Measurements from ENCODE around the gene PFKL.
A peak's percentile ranks its signal among the peaks of the same experiment; 100 is the strongest.
"Not testable (repeated sequence)": the region's sequence is repeated elsewhere in the genome, so short reads cannot be mapped to it uniquely, and the experiment has no call there.

The PFKL gene

GRCh38 chr21:44279354-44280260 lies 20.2 kb upstream of the PFKL start:
- peak; percentile 87 for DNase-seq

GRCh38 chr21:44281801-44282200 lies 18.1 kb upstream of the PFKL start:
- no peak for DNase-seq

DNA sequence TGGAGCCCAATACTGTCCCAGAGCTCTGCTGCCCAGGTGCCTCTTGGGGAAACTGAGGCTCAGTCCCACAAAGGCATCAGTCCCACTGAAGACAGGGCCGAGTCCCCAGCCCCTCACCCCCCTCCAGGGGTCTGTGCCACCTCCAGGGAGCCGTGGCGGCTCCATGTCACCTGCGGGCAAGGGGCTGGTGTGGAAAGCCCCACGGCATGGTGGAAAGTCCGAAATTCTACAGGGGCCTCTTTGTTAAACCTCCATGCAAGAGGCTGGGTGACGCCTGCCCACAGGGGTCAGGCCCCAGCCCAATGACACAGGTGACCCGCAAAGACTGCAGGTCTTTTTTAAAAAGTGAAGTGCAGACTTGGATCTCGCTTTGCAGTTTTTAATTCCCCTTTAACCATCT lies 17.5 kb upstream of the PFKL start:
- no peak for DNase-seq

DNA sequence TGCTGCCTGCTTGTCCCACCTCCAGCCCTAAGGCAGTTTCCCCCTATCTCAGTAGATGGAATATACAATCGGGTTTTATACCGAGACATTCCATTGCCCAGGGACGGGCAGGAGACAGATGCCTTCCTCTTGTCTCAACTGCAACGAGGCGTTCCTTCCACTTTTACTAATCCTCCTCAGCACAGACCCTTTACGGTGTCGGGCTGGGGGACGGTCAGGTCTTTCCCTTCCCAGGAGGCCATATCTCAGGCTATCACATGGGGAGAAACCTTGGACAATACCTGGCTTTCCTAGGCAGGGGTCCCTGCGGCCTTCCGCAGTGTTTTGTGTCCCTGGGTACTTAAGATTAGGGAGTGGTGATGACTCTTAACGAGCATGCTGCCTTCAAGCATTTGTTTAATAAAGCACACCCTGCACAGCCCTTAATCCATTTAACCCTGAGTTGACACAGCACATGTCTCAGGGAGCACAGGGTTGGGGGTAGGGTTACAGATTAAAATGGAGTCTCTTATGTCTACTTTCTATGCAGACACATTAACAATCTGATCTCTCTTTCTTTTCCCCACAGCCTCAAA lies 16.6 kb upstream of the PFKL start:
- DNase-seq, result not testable (repeated sequence)

DNA sequence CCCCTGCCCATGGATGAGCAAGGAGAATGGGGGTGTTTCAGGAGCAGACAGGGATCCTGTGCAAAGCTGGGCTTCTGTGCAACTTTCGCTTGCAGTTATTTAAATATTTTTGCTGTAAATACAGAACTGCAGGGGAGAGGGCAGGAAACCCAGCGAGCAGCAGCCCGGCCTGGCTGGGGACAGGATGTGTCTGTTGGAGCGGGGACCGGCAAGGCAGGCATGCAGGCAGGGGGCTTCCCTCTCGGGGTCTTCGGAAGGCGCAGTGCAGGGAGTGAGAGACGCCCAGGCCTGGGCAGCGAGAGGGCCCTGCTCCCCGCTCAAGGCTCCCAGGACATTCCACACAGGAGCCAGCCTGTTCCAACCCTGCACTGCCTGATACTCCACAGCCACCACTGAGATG lies 15.9 kb upstream of the PFKL start:
- no peak for DNase-seq

DNA sequence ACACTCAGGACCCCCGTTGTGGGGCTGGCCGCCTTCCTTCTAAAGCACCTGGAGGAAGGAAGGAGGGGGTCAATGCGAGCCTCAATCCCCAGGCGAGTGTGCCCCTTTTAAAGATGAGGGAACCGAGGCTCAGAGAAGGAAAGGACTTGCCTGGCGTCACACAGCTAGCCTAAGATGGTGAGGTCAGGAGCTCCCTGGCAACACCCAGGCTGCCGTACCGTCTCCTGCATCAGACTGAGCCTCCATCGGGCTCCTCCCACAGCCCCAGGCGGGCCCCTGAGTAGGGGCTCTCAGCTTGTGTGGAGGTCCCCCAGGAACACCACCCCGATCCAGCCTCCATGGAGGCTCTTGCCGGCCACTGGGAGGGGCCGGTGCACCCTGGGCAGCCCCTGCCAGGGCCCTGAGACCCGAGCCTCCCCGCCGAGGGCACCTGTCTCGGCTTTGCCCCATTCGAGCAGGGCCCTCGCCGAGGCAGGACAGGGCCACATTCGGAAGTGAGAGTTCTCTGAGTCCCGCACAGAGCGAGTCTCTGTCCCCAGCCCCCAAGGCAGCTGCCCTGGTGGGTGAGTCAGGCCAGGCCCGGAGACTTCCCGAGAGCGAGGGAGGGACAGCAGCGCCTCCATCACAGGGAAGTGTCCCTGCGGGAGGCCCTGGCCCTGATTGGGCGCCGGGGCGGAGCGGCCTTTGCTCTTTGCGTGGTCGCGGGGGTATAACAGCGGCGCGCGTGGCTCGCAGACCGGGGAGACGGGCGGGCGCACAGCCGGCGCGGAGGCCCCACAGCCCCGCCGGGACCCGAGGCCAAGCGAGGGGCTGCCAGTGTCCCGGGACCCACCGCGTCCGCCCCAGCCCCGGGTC lies 14.5 kb upstream of the PFKL start, which contains the start of gene AIRE:
Gene AIRE, plus strand, starts transcription at position 739 of the 855 bp plus-strand sequence. CDS start 131 bp downstream, outside the sequence.
- no peak for DNase-seq

GRCh38 chr21:44286086-44286715 lies 13.7 kb upstream of the PFKL start:
- DNase-seq, result no peak

GRCh38 chr21:44286716-44287632 lies 12.9 kb upstream of the PFKL start:
- DNase-seq, result no peak

DNA sequence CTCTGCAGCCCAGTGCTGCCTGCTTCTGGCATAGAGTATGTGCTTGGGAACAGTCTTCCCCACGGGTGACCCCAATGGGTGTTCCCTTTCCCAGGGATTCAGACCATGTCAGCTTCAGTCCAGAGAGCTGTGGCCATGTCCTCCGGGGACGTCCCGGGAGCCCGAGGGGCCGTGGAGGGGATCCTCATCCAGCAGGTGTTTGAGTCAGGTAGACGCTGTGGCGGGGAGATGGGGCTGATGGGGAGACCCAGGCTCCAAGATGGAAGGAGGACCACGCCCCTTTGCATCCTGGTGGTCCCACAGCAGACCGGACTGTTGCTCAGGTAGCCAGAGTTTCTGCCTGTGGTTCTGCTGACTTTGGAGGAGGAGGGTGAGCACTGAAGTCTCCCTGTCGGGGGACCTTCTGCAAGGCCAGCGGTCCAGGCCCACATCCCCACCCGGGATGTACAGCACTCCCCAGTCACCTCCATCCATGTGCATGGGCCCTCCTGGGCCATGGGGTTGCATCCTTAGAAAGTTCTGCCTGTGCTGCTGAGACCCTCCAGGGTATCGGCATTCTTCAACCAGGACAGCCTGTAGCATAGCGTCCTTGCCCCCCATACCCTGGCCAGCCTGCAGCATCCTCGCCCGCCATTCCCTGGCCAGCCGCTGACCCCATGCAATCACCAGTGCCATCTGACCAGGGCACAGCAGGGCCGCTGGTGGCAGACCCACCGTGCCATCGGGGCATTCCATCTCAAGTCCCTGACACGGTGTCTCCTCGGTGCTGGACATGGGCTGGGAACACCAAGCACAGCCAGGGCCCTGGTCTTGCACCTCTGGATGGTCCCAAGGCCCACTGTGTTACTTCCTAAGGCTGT lies 11.4 kb upstream of the PFKL start:
- DNase-seq, result no peak

GRCh38 chr21:44289381-44290010 lies 10.4 kb upstream of the PFKL start:
- no peak for DNase-seq

DNA sequence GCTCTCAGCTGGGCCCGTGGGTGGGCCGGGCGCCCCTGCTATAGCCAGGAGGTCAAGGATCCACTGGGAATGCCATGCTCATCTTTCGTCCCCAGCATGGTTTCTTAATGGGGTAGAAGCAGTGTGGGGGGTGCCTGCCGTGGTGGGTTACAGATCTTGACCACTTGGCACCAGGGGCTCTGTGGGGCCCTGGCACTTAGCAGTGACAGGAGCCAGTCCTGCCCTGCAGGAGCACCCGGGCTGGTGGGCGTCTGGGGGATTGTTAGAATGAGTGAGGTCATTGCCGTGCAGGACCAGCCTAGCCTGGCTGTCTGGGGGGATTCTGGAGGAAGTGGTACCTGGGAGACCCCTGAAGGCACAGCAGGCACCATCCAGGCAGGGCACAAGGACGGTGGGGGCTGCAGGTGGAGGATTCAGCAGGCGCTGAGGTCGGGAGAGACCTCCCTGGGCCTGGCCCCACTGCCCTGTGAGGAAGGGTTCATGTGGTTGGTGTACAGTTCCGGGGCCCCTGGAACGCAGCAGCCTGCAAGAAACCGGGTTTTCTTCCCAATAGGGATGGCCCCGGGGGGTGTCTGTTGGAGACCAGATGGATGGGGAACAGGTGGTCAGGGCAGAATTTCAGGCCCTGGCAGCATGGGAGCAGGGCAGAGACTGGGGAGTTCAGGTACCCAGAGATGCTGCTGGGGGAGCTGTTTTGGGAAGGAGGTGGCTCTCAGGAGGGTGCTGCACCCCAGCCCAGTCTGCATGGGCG lies 9.4 kb upstream of the PFKL start:
- DNase-seq, result no peak

GRCh38 chr21:44291078-44291935 lies 8.5 kb upstream of the PFKL start:
- DNase-seq, result no peak

GRCh38 chr21:44291936-44292811 lies 7.7 kb upstream of the PFKL start:
- no peak for DNase-seq

- DNase-seq, result no peak
These were observed 7.0 kb upstream of the PFKL start for GRCh38 chr21:44292812-44293195.

DNA sequence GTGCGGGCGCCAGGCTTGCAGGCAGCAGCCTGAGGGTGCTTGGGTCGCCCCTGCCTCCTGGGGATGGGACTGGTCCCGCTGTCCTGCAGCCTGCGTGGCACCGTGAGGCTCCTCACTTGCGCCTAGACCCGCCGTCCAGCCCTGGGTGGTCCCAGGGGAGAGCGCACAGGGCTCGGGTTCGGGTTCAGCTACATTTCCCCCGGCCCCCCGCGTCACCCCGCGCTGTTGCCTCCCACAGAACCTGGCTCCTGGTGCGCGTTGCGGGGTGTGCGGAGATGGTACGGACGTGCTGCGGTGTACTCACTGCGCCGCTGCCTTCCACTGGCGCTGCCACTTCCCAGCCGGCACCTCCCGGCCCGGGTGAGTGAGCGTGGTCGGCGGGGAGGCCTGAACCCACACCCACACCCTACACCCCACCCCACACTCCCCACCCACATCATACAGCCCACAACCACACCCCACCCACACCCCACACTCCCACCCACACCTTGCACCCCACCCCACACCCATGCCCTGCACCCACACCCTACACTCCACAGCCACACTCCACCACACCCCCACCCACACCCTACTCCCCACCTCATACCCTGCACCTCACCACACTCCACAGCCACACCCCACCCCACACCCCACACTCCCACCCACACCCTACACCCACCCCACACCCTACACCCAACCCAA lies 6.2 kb upstream of the PFKL start:
- DNase-seq, result no peak

DNA sequence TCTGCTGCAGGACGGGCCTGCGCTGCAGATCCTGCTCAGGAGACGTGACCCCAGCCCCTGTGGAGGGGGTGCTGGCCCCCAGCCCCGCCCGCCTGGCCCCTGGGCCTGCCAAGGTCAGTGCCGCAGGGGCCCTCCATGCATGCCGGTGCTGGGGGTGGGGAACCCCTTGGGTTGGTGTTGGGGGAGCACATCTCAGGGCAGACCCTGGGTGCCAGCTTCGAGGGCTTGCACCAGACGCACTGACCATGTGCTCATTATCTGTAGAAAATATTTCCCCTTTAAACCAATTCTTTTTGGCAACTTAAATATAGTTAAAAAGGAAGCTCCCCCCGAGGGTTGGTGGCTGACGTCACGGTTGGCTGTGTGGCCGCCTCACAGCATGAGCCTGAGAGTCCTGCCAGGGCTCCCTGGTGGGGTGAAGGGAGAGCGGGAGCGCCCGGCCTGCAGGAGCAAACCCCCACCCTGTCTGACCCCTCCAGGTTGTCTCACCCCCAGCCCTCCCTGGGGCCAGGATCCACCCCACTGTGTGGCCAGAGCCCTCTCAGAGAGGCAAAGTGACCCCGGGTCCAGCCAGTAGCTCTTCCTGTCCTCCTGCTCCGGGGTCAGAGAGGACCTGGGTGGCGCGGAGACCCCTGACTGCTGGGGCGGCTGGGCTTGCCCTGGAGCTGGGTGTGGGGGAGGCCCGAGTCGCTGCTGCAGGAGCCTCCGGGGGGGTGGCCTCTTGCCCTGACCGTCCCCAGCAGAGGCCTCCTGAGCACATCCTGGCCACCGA lies 5.3 kb upstream of the PFKL start:
- peak; percentile 27 for DNase-seq
